ENCODE data around the gene GPATCH4.
A peak's percentile ranks its signal among the peaks of the same experiment; 100 is the strongest.

GPATCH4 gene

GRCh38 chr1:156601122-156601830 is at the start of gene GPATCH4:
TSS of gene GPATCH4 (minus strand) at chr1:156601479.
- FAIRE-seq (no peak), DNase-seq (ENCODE audit: insufficient read length, low spot score) (peak; percentile 78)
- TF ChIP-seq POLR2A (IDR thresholded peaks at IDR 0.05; ENCODE audit: low read depth, low read length): peak; percentile 87

GRCh38 chr1:156648951-156649350 is 47.7 kb upstream of the GPATCH4 start:
- DNase-seq (ENCODE audit: insufficient read length, low spot score) (peak; percentile 78), FAIRE-seq (no peak)
- no peak for TF ChIP-seq POLR2A (IDR thresholded peaks at IDR 0.05; ENCODE audit: low read depth, low read length)

GRCh38 chr1:156648496-156648895 is 47.2 kb upstream of the GPATCH4 start:
- TF ChIP-seq POLR2A (IDR thresholded peaks at IDR 0.05; ENCODE audit: low read depth, low read length): no peak
- no peak for FAIRE-seq

GRCh38 chr1:156647351-156647750 is 46.1 kb upstream of the GPATCH4 start:
- no peak for FAIRE-seq
- DNase-seq (ENCODE audit: insufficient read length, low spot score): no peak
- TF ChIP-seq POLR2A (IDR thresholded peaks at IDR 0.05; ENCODE audit: low read depth, low read length): no peak

More at GRCh38 chr1:156648496-156648895, 47.2 kb upstream of the GPATCH4 start:
- DNase-seq (ENCODE audit: insufficient read length, low spot score): no peak

GRCh38 chr1:156646738-156647211 is 45.5 kb upstream of the GPATCH4 start:
- no peak for DNase-seq (ENCODE audit: insufficient read length, low spot score)
- TF ChIP-seq POLR2A (IDR thresholded peaks at IDR 0.05; ENCODE audit: low read depth, low read length): no peak
- no peak for FAIRE-seq

- TF ChIP-seq POLR2A (IDR thresholded peaks at IDR 0.05; ENCODE audit: low read depth, low read length): no peak
- no peak for DNase-seq (ENCODE audit: insufficient read length, low spot score)
- no peak for FAIRE-seq
Measured at GRCh38 chr1:156645666-156646065, 44.4 kb upstream of the GPATCH4 start.

GRCh38 chr1:156645056-156645455 is 43.8 kb upstream of the GPATCH4 start:
- FAIRE-seq: no peak
- TF ChIP-seq POLR2A (IDR thresholded peaks at IDR 0.05; ENCODE audit: low read depth, low read length): no peak
- no peak for DNase-seq (ENCODE audit: insufficient read length, low spot score)

GRCh38 chr1:156644640-156645039 is 43.4 kb upstream of the GPATCH4 start:
- TF ChIP-seq POLR2A (IDR thresholded peaks at IDR 0.05; ENCODE audit: low read depth, low read length): no peak
- DNase-seq (ENCODE audit: insufficient read length, low spot score): no peak
- no peak for FAIRE-seq

GRCh38 chr1:156644146-156644545 is 42.9 kb upstream of the GPATCH4 start:
- TF ChIP-seq POLR2A (IDR thresholded peaks at IDR 0.05; ENCODE audit: low read depth, low read length): no peak
- FAIRE-seq: no peak
- DNase-seq (ENCODE audit: insufficient read length, low spot score): no peak

GRCh38 chr1:156643778-156644092 is 42.5 kb upstream of the GPATCH4 start:
- FAIRE-seq (no peak), DNase-seq (ENCODE audit: insufficient read length, low spot score) (no peak)
- TF ChIP-seq POLR2A (IDR thresholded peaks at IDR 0.05; ENCODE audit: low read depth, low read length): no peak

GRCh38 chr1:156643049-156643777 is 41.9 kb upstream of the GPATCH4 start:
- FAIRE-seq (no peak), DNase-seq (ENCODE audit: insufficient read length, low spot score) (no peak)
- no peak for TF ChIP-seq POLR2A (IDR thresholded peaks at IDR 0.05; ENCODE audit: low read depth, low read length)

GRCh38 chr1:156642265-156643048 is 41.2 kb upstream of the GPATCH4 start:
- no peak for FAIRE-seq

GRCh38 chr1:156641761-156642264 is 40.5 kb upstream of the GPATCH4 start, which contains the start of gene BCAN:
TSS of gene BCAN (plus strand) at chr1:156642117. CDS start at chr1:156646055, 3,938 bp downstream.
- no peak for TF ChIP-seq POLR2A (IDR thresholded peaks at IDR 0.05; ENCODE audit: low read depth, low read length)
- DNase-seq (ENCODE audit: insufficient read length, low spot score): no peak
- FAIRE-seq: no peak

More at GRCh38 chr1:156642265-156643048, 41.2 kb upstream of the GPATCH4 start:
- TF ChIP-seq POLR2A (IDR thresholded peaks at IDR 0.05; ENCODE audit: low read depth, low read length): no peak
- no peak for DNase-seq (ENCODE audit: insufficient read length, low spot score)

All from H54 (cell line).